Neuronal stem cell (in vitro differentiated cells): ENCODE data around the gene CUX1.

Experiments used
- DNase-seq: peaks from one replicate; pipeline ENCODE4 v3.0.0-alpha.2; 2013; ENCODE audit warnings: low spot score
- H2AFZ ChIP-seq: one replicate; pipeline ENCODE4 v1.6.1; 2013; ENCODE audit warnings: mild to moderate bottlenecking, low read length, inconsistent platforms
- H2AK5ac ChIP-seq: 2 replicates; pipeline ENCODE4 v1.6.1; 2013; ENCODE audit warnings: low read depth, mild to moderate bottlenecking, inconsistent platforms, low read length, moderate library complexity, mixed read lengths
- H2BK120ac ChIP-seq: 2 replicates; pipeline ENCODE4 v1.6.1; 2013; ENCODE audit warnings: low read depth, mild to moderate bottlenecking, inconsistent platforms, low read length, moderate library complexity, mixed read lengths
- H2BK12ac ChIP-seq: one replicate; pipeline ENCODE4 v1.6.1; 2013; ENCODE audit warnings: low read length, inconsistent platforms
- H2BK15ac ChIP-seq: 2 replicates; pipeline ENCODE4 v1.6.1; 2013; ENCODE audit warnings: mild to moderate bottlenecking, low read length, inconsistent platforms, mixed read lengths
- H2BK5ac ChIP-seq: one replicate; pipeline ENCODE4 v1.6.1; 2013; ENCODE audit warnings: inconsistent platforms, mild to moderate bottlenecking, low read length, moderate library complexity
- H3K14ac ChIP-seq: one replicate; pipeline ENCODE4 v1.6.1; 2013; ENCODE audit warnings: low read length, inconsistent platforms
- H3K18ac ChIP-seq: 2 replicates; pipeline ENCODE4 v1.6.1; 2013; ENCODE audit warnings: low read length, inconsistent platforms
- H3K23ac ChIP-seq: 2 replicates; pipeline ENCODE4 v1.6.1; 2013; ENCODE audit warnings: low read depth, mild to moderate bottlenecking, mixed read lengths, low read length, inconsistent platforms; ENCODE audit not compliant: poor library complexity
- H3K27ac ChIP-seq: replicated peaks from 3 replicates; pipeline ENCODE4 v1.5.1; 2013; ENCODE audit warnings: low read length, inconsistent platforms
- H3K27me3 ChIP-seq, 3 experiments: 2 replicates each; pipeline ENCODE4 v1.6.1; 2013; ENCODE audit warnings: low read length in 3 of 3, mild to moderate bottlenecking in 2 of 3, inconsistent platforms in 1 of 3, low read depth in 1 of 3, mixed read lengths in 1 of 3, moderate library complexity in 1 of 3; ENCODE audit not compliant: control insufficient read depth in 3 of 3, insufficient read depth in 3 of 3
- H3K36me3 ChIP-seq, 2 donors: replicated peaks in 1 of 2; 2 replicates each; pipeline ENCODE4 v1.6.1; 2013; ENCODE audit warnings: low read length in 2 of 2; ENCODE audit not compliant: control insufficient read depth in 2 of 2, insufficient read depth in 2 of 2
- H3K4ac ChIP-seq: 2 replicates; pipeline ENCODE4 v1.6.1; 2013; ENCODE audit warnings: inconsistent platforms, mild to moderate bottlenecking, low read length, moderate library complexity
- H3K4me1 ChIP-seq, 2 donors: 1 replicate in 1 of 2; 2 replicates in 1 of 2; pipeline ENCODE4 v1.6.1; 2013; ENCODE audit warnings: low read length in 2 of 2, low read depth in 1 of 2; ENCODE audit not compliant: control insufficient read depth in 2 of 2, insufficient read depth in 1 of 2
- H3K4me2 ChIP-seq: one replicate; pipeline ENCODE4 v1.6.1; 2013; ENCODE audit warnings: mild to moderate bottlenecking, low read length, inconsistent platforms; ENCODE audit not compliant: insufficient read depth, poor library complexity, severe bottlenecking
- H3K4me3 ChIP-seq, 2 donors: 2 replicates each; pipeline ENCODE4 v1.5.1; 2013; ENCODE audit warnings: low read length in 2 of 2, mild to moderate bottlenecking in 2 of 2, inconsistent platforms in 1 of 2, moderate library complexity in 1 of 2
- H3K79me1 ChIP-seq: one replicate; pipeline ENCODE4 v1.6.1; 2013; ENCODE audit warnings: low read depth, mild to moderate bottlenecking, inconsistent platforms, low read length, moderate library complexity
- H3K9ac ChIP-seq: one replicate; pipeline ENCODE4 v1.6.1; 2013; ENCODE audit warnings: mild to moderate bottlenecking, low read depth, low read length, inconsistent platforms; ENCODE audit not compliant: poor library complexity
- H3K9me3 ChIP-seq, 2 donors: replicated peaks in 1 of 2; 2 replicates each; pipeline versions ENCODE3 to v1.6.1; 2013; ENCODE audit warnings: low read length in 2 of 2, mild to moderate bottlenecking in 2 of 2, inconsistent platforms in 1 of 2, low read depth in 1 of 2, mixed read lengths in 1 of 2, moderate library complexity in 1 of 2; ENCODE audit not compliant: control insufficient read depth in 2 of 2, insufficient read depth in 1 of 2
- H4K8ac ChIP-seq: one replicate; pipeline ENCODE4 v1.6.1; 2013; ENCODE audit warnings: low read depth, mild to moderate bottlenecking, inconsistent platforms, low read length, moderate library complexity
- H4K91ac ChIP-seq: one replicate; pipeline ENCODE4 v1.6.1; 2013; ENCODE audit warnings: low read length, low read depth, mild to moderate bottlenecking, inconsistent platforms; ENCODE audit not compliant: poor library complexity
- WGBS, 2 donors: extraction: QIAGEN DNeasy Blood & Tissue Kit; methylation state at CpG; one replicate each; pipeline ENCODE4 v1.1.7; 2013; ENCODE audit warnings: missing lambda C conversion rate in 2 of 2, mixed read lengths in 1 of 2; ENCODE audit not compliant: insufficient read length in 2 of 2, insufficient replicate concordance in 1 of 2; ENCODE audit errors: extremely low coverage in 2 of 2; 5-methylcytosine and 5-hydroxymethylcytosine counted together

CUX1 gene

GRCh38 chr7:101913851-101914250 is 96.4 kb downstream of the CUX1 start:
- Histone ChIP-seq H3K27ac (no peak overlapping the region), H4K91ac (no peak overlapping the region), H2BK120ac (no peak overlapping the region), H3K9me3 (no peaks in the 10 kb centered on the region), H3K23ac (no peak overlapping the region), H3K4me1 (peaks cover 3 to 7% of the 10 kb centered on the region in 2 donors), H2AFZ (no peak overlapping the region), H3K4me2 (no peak overlapping the region), H2BK15ac (no peak overlapping the region), H3K79me1 (peaks cover 19% of the 10 kb centered on the region), H3K4me3 (no peak overlapping the region), H2AK5ac (no peak overlapping the region), H2BK12ac (no peak overlapping the region), H3K14ac (no peak overlapping the region), H2BK5ac (no peak overlapping the region), H3K27me3 (no peaks in the 10 kb centered on the region), H3K36me3 (peaks cover 9 to 40% of the 10 kb centered on the region in 2 donors), H3K4ac (no peak overlapping the region), H3K9ac (no peak overlapping the region), H4K8ac (no peak overlapping the region), H3K18ac (no peak overlapping the region)
- WGBS, 2 donors, result no CpG with 5 or more reads among the region's 7 CpGs
- DNase-seq, result no peak

- Histone ChIP-seq H3K27ac (no peak overlapping the region), H3K9me3 (no peaks in the 10 kb centered on the region), H2BK120ac (no peak overlapping the region), H3K23ac (peak overlapping the region; percentile 17), H3K79me1 (peaks cover 24% of the 10 kb centered on the region), H2BK15ac (no peak overlapping the region), H2BK5ac (no peak overlapping the region), H3K27me3 (no peaks in the 10 kb centered on the region), H3K4ac (no peak overlapping the region), H3K4me3 (no peak overlapping the region), H4K91ac (no peak overlapping the region), H4K8ac (no peak overlapping the region), H2AK5ac (no peak overlapping the region), H3K4me1 (peaks cover 3 to 7% of the 10 kb centered on the region in 2 donors), H3K36me3 (peaks cover 12 to 51% of the 10 kb centered on the region in 2 donors), H2AFZ (no peak overlapping the region), H2BK12ac (no peak overlapping the region), H3K4me2 (no peak overlapping the region), H3K9ac (no peak overlapping the region), H3K18ac (no peak overlapping the region), H3K14ac (no peak overlapping the region)
- WGBS, 2 donors, result no CpG with 5 or more reads among the region's 15 CpGs
- no peak for DNase-seq
Observed at GRCh38 chr7:101915000-101915399, 97.6 kb downstream of the CUX1 start.

GRCh38 chr7:101916041-101916800 is 98.8 kb downstream of the CUX1 start:
- Histone ChIP-seq H3K36me3 (peaks cover 12 to 55% of the 10 kb centered on the region in 2 donors), H3K4me2 (no peak overlapping the region), H3K14ac (no peak overlapping the region), H3K4me3 (no peak overlapping the region), H3K9me3 (no peaks in the 10 kb centered on the region), H3K23ac (peak overlapping the region; percentile 39), H3K27me3 (no peaks in the 10 kb centered on the region), H2BK15ac (no peak overlapping the region), H2AFZ (no peak overlapping the region), H2AK5ac (no peak overlapping the region), H3K27ac (no peak overlapping the region), H2BK120ac (no peak overlapping the region), H3K4ac (no peak overlapping the region), H3K79me1 (peaks cover 21% of the 10 kb centered on the region), H3K18ac (no peak overlapping the region), H4K8ac (no peak overlapping the region), H3K4me1 (peaks cover 3 to 7% of the 10 kb centered on the region in 2 donors), H4K91ac (no peak overlapping the region), H2BK12ac (no peak overlapping the region), H3K9ac (peak overlapping the region; percentile 45), H2BK5ac (no peak overlapping the region)
- WGBS, 2 donors, result no CpG with 5 or more reads among the region's 31 CpGs
- DNase-seq, result no peak

- Histone ChIP-seq H3K4me2 (no peak overlapping the region), H3K18ac (no peak overlapping the region), H3K27ac (no peak overlapping the region), H3K23ac (no peak overlapping the region), H4K8ac (no peak overlapping the region), H3K4me1 (peaks cover 2 to 5% of the 10 kb centered on the region in 2 donors), H2BK12ac (no peak overlapping the region), H3K36me3 (peaks cover 12 to 59% of the 10 kb centered on the region in 2 donors), H2BK15ac (no peak overlapping the region), H3K9me3 (no peaks in the 10 kb centered on the region), H3K27me3 (no peaks in the 10 kb centered on the region), H3K79me1 (peaks cover 14% of the 10 kb centered on the region), H3K9ac (no peak overlapping the region), H2BK120ac (no peak overlapping the region), H2AFZ (no peak overlapping the region), H3K4me3 (no peak overlapping the region), H2BK5ac (no peak overlapping the region), H2AK5ac (no peak overlapping the region), H3K4ac (no peak overlapping the region), H3K14ac (no peak overlapping the region), H4K91ac (no peak overlapping the region)
- no peak for DNase-seq
- no CpG with 5 or more reads among the region's 15 CpGs for WGBS, 2 donors
Observed at GRCh38 chr7:101916876-101917275, 99.5 kb downstream of the CUX1 start.
